Calu3 (cell line): ENCODE data around the gene TRIM10. TPM values are rescaled to one million over a fixed set of nuclear protein-coding genes. Genes with fewer than 3 reads are reported as not detected.

Experiments
- BruUV-seq: library from RNA; stranded (reverse); fragments of 400-500 nt; replicated peaks from 2 replicates; lab custom pipeline; 2021; lab: Mats Ljungman, UMichigan
- CTCF ChIA-PET: fragments of 300-600 bp; sonication (Branson Sonifier 250); formaldehyde crosslinking; loops from one replicate; lab custom pipeline; 2022; ENCODE audit warnings: antibody characterized with exemption; lab: Charles Lee
- DNase-seq: peaks from one replicate; pipeline ENCODE4 v3.0.0; 2022
- H3K27ac Mint-ChIP-seq: one replicate; pipeline ENCODE4 v1.8.0; 2022; ENCODE audit warnings: mixed read lengths; ENCODE audit not compliant: unreplicated experiment
- H3K27me3 Mint-ChIP-seq: one replicate; pipeline ENCODE4 v1.8.0; 2022; ENCODE audit warnings: mixed read lengths; ENCODE audit not compliant: unreplicated experiment
- H3K36me3 Mint-ChIP-seq: one replicate; pipeline ENCODE4 v1.8.0; 2022; ENCODE audit warnings: mild to moderate bottlenecking, moderate library complexity, mixed read lengths; ENCODE audit not compliant: insufficient read depth, unreplicated experiment
- H3K4me1 Mint-ChIP-seq: one replicate; pipeline ENCODE4 v1.8.0; 2022; ENCODE audit warnings: mild to moderate bottlenecking, low read depth, mixed read lengths; ENCODE audit not compliant: unreplicated experiment
- H3K4me3 Mint-ChIP-seq: one replicate; pipeline ENCODE4 v1.8.0; 2022; ENCODE audit warnings: mild to moderate bottlenecking, low read depth, moderate library complexity, mixed read lengths; ENCODE audit not compliant: unreplicated experiment
- H3K9me3 Mint-ChIP-seq: one replicate; pipeline ENCODE4 v1.8.0; 2022; ENCODE audit warnings: low read depth, mixed read lengths; ENCODE audit not compliant: unreplicated experiment
- intact Hi-C: fragments of 100-400 bp; cut with micrococcal nuclease; formaldehyde crosslinking; loops from one replicate; pipeline ENCODE4 v1.10.0; 2022; ENCODE audit not compliant: unreplicated experiment
- total RNA-seq: library from RNA; stranded (reverse); gene quantifications from 2 replicates; pipeline ENCODE4 v1.2.3, GENCODE V29; 2022
- TF ChIP-seq, protein P1 (sequence below): fragments of 200-600 bp; IDR thresholded peaks from one replicate; pipeline ENCODE4 v1.8.0; 2022; ENCODE audit warnings: antibody characterized with exemption; ENCODE audit not compliant: unreplicated experiment

Gene TRIM10
- total RNA-seq, 1 experiment from 2014 or later, result 1.8 TPM

DNA sequence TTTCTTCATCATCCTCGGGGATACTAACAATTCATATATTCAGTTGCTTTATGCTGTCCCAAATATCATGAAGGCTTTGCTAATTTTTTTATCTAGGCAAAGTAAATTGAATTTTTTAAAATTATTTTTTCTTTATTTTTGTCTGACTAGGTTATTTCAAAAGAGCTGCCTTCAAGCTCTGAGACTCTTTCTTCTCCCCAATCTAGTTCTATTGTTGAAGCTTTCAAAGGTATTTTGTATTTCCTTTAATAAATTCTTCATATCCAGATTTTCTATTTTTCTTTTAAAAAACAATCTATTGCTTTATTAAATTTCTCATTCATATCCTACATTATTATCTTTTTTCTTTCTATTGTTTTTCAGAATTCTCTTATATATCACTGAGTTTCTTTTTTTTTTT, 19.1 kb upstream of the TRIM10 start:
- Mint-ChIP-seq H3K36me3 (peaks cover 18% of the 10 kb centered on the region), H3K4me3 (no peak overlapping the region), H3K27ac (no peak overlapping the region), H3K4me1 (no peaks in the 10 kb centered on the region), H3K27me3 (peaks cover 19% of the 10 kb centered on the region), H3K9me3 (peaks cover 2% of the 10 kb centered on the region)
- intact Hi-C loops, result no loop called here
- no peak for DNase-seq
- CTCF ChIA-PET, result interaction anchor here (0.5 to 0.7 kb wide), 2 partner anchors 30 to 39 kb away, joined by 3 to 5 read pairs; no protein-coding TSS in a partner anchor
- no TSS peak for BruUV-seq
- TF ChIP-seq, protein P1, sequence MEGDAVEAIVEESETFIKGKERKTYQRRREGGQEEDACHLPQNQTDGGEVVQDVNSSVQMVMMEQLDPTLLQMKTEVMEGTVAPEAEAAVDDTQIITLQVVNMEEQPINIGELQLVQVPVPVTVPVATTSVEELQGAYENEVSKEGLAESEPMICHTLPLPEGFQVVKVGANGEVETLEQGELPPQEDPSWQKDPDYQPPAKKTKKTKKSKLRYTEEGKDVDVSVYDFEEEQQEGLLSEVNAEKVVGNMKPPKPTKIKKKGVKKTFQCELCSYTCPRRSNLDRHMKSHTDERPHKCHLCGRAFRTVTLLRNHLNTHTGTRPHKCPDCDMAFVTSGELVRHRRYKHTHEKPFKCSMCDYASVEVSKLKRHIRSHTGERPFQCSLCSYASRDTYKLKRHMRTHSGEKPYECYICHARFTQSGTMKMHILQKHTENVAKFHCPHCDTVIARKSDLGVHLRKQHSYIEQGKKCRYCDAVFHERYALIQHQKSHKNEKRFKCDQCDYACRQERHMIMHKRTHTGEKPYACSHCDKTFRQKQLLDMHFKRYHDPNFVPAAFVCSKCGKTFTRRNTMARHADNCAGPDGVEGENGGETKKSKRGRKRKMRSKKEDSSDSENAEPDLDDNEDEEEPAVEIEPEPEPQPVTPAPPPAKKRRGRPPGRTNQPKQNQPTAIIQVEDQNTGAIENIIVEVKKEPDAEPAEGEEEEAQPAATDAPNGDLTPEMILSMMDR, result no peak

DNA sequence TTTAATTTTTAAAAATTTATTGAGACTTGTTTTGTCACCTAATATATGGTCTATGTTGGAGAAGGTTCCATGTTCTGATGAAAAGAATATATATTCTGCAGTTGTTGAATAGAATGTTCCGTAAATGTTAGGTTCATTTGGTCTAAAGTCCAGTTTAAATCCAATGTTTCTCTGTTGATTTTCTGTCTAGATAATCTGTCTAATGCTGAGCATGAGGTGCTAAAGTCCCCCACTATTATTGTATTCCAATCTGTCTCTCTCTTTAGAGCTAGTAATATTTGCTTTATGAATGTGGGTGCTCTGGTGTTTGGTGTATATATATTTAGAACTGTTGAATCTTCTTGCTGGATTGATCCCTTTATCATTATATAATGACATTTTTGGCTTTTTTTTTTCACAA, 17.8 kb upstream of the TRIM10 start:
- intact Hi-C loops, result no loop called here
- TF ChIP-seq, protein P1, result no peak
- Mint-ChIP-seq H3K27ac (no peak overlapping the region), H3K9me3 (peaks cover 2% of the 10 kb centered on the region), H3K4me1 (no peaks in the 10 kb centered on the region), H3K27me3 (peaks cover 19% of the 10 kb centered on the region), H3K36me3 (peaks cover 9% of the 10 kb centered on the region), H3K4me3 (no peak overlapping the region)
- CTCF ChIA-PET, result interaction anchor here (0.7 kb wide), 1 partner anchor 46 kb away, joined by 8 read pairs; no protein-coding TSS in a partner anchor
- no TSS peak for BruUV-seq
- DNase-seq, result no peak

DNA sequence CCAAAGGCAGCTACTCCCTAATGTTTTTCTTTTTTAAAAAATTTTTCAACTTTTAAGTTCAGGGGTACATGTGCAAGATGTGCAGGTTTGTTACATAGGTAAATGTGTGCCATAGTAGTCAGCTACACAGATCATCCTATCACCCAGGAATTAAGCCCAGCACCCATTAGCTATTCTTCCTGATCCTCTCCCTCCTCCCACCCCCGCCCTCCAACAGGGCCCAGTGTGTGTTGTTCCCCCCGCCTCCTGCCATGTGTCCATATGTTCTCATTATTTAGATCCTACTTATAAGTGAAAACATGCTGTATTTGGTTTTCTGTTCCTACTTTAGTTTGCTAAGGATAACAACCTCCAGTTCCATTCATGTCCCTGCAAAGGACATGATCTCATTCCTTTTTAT, 14.8 kb upstream of the TRIM10 start:
- TF ChIP-seq, protein P1, result no peak
- CTCF ChIA-PET, result interaction anchor here (1.3 kb wide), 1 partner anchor 12 kb away, joined by 3 read pairs; no protein-coding TSS in a partner anchor
- Mint-ChIP-seq H3K27me3 (peaks cover 19% of the 10 kb centered on the region), H3K36me3 (peaks cover 2% of the 10 kb centered on the region), H3K27ac (no peak overlapping the region), H3K4me1 (no peaks in the 10 kb centered on the region), H3K9me3 (peaks cover 2% of the 10 kb centered on the region), H3K4me3 (no peak overlapping the region)
- intact Hi-C loops, result no loop called here
- BruUV-seq, result no TSS peak
- no peak for DNase-seq

DNA sequence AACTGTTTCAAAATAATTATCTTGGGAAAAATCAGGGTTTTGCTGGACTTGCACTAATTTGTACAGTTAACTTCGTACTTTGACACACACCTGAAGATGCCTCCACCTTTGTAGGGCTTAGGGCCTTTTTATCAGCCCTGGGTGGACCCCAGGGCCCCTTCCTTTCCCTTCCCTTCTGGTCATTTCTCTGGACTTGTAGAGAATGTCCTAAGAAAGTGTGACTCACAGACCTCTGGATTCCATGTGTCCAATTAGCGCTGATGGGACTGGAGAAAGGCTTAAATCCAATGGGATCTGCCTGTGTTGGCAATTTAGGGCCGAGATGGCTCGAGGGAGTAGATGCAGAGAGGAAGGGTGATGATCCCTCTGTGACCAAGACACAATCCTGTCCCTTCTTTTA, 11.7 kb upstream of the TRIM10 start:
- CTCF ChIA-PET, result no interaction called here
- no TSS peak for BruUV-seq
- intact Hi-C loops, result loop anchor here (5.0 kb wide), 1 partner anchor 135 kb away; no protein-coding TSS in a partner anchor

More for the DNA sequence above, 11.7 kb upstream of the TRIM10 start:
- TF ChIP-seq, protein P1, result no peak
- peaks cover 9% of the 10 kb centered on the region for H3K27me3 Mint-ChIP-seq
- no peak overlapping the region for H3K27ac Mint-ChIP-seq
- no peaks in the 10 kb centered on the region for H3K4me1 Mint-ChIP-seq
- H3K4me3 Mint-ChIP-seq, result no peak overlapping the region
- H3K36me3 Mint-ChIP-seq, result peaks cover 19% of the 10 kb centered on the region
- no peak for DNase-seq
- no peaks in the 10 kb centered on the region for H3K9me3 Mint-ChIP-seq
